A549 treated with AZD2906 at 1 μM for 4 hours (cell line): ENCODE data around the gene PRPF8. TPM values are rescaled to one million over a fixed set of nuclear protein-coding genes. Genes with fewer than 3 reads are reported as not detected.

Experiments
- total RNA-seq: library from RNA; stranded (reverse); fragments of 200-300 nt; extraction: Qiagen RNA extraction; gene quantifications from 5 replicates; pipeline ENCODE4 v1.2.3, GENCODE V29; 2022

Gene PRPF8
- total RNA-seq: 245 to 262 TPM (median 251 TPM) in 5 replicates

DNA sequence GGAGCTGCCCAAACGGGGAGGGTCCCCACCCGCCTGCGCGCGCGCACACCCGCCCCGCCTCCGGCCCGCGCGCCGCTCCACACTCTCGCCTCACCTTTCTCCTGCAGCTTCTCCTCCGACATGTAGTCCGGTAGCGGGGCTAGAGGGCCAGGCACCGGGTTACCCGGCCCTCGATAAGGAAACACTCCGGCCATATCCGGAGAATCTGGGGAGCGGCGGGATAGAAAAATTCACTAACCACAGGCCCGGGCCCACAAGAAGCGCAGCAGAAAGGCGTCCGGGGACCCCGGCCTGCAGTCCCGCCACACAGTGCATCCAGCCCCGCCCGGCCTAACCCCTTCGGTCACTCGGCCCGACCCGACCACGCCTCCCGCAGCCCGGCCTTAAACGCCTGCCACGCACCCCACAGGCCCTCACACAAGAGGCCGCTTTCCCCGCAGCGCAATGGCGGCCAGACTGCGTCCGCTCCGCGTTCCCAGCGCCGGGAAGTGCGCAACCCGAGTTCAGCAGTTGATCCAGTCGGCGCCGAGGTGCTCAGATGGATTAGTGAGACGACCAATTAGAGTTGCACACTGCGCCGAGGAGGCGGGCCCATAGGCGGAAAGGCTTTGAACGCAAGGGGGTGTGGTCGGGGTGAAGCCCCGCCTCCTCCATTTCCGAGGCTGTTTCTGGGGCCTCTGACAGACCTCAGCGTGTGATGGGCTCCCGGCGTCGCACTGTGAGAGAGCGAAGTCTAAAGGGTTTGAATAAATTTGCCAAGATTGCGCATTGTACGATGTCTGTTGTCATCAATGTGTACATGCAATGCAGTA lies at the start of gene PRPF8:
Gene PRPF8, minus strand, starts transcription at position 490 of the 812 bp plus-strand sequence. Its CDS starts 296 bp downstream, at position 194.

DNA sequence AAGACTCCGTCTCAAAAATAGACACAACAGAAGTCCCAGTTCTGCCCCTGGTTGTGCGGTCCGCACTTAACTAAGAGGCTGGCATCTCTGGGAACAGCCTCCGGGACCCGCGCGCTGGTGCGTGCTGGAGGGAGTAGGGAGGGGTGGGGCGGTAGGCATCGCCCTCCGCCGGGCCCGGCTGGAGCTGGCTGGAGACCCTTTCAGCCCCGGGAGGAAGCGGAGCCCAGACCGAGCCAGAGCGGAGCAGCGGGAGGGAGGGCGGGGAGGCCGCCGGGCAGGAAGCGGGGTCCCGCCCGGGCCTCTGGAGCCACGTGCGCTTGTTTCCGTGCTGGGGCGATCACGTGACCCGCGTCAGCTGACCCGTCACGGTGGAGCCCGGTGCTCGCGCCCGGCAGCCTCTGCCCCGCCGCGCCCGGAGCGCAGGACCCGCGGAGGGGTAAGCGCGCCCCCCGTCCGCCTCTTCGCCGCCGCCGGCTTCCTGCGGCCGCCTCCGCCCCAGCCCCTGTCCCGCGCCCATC lies 39.7 kb upstream of the PRPF8 start, which contains the start of gene WDR81:
Gene WDR81, plus strand, starts transcription at position 354 of the 518 bp plus-strand sequence. CDS start 256 bp downstream, outside the sequence.

DNA sequence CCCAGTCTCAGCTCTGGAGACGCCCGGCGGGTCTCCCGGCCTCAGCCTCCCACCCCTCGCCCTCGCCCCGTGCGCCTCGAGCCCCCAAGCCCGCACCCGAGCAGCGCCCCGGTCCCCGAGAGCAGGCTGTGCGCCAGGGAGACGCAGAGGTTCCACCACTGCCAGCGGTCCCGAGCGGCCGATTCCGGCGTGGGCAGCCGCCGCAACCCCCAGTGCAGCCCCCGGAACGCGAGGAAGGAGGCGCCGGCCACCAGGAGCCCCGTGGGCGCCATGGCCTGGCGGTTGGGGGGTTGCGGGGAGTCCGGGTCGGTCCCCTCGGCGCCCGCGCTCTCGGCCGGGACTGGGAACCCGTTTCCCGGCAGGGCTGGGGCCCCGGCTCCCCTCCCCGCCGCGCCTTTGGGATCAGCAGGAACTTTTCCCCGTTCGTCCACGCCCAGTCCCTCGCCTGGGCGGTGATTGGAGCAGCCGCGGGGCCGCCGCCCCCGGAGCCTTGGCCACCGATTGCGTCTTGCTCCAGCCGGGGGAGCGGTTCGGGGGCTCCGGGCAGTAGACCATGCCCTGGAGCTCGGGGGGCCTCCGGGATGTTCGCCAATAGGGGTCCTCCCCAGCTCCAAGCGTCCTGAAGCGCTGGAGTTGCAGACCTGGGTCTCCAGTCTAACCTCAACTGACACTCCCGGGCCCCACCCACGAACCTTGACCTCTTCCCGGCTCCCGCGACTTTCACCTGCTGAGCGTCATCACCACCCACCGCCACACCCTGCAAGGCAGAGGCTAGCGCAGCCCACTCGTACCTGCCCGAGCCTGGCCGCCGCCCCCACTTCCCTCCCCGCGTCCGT lies 25.5 kb upstream of the PRPF8 start, which contains the start of gene TLCD2:
Gene TLCD2, minus strand, starts transcription at position 407 of the 836 bp plus-strand sequence. Its CDS starts 135 bp downstream, at position 272.

DNA sequence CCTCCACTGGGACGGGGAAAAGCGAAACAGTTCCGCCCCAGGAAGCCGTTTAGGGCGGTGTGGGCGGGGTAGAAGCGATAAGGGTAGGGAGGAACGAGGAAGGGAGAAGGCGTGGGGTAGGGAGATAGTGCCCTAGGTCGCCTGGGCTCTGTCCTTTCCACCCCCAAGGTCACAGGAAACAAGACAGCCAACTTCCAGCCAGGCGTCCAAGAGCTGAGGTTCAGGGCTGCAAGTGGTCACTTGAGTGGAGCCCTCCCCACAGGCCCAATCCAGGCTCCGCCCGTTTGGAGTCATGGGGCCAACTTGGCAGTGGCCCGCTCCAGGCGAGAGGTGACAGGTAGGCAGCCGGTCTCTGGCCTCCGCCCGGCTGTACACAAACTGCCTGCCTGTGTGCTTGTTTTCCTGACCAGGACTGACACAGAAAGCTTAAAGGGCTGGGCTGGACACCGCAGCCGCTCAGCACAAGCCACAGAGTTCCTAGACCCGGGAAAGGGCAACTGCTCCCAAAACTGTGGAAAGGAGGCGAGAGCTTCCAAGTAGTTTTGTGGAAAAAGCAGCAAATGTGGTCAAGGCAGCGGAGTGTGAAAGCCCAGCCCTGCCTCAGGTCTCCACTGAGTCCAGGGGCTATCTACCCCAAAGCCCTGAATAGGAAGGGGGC lies 34.7 kb downstream of the PRPF8 start, which contains the start of gene RILP:
Gene RILP, minus strand, starts transcription at position 23 of the 658 bp plus-strand sequence. CDS start 62 bp downstream, outside the sequence.

DNA sequence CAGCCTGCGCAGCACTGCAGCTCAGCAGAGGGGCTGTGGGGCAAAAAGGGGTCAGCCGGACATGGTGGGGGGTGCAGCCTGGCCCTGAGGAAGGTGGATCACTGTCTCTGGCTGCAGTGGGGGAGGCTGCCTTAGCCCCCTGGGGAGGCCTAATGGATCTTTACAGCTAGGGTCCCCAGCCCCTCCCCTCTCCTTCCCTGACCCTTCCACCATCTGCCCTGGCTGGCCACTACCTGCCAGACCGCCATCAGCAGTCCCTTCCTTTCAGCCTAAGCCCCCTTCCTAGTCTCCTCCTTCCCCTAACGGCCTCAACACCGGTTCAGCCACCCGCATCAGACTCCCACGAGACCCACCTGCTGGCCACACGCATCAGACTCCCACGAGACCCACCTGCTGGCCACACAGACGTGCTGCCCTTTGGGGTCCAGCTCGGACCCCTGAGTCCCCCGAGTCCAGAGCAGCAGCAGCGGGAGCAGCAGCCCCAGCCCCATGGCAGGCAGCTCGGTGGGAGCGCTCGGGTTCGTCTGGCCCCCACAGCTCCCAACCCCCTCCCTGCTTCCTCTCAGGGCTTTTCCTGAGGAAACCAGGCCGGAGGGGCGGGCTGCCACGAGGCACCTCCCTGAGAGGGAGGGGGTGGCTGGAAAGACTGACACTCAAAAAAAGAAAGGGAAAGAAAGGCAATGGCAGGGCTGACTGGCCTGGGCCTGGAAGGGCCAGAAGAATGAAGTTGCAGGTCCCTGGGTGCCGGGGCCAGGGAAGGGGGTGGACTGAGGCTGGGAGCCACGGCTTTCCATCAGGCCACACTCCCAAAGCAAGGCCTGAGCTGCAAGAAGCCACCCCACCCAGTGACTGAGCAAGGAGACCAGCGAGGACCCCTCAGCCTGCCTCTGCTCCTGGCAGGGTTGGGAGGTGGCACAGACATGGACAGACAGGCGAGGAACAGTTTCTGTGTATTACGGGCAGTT lies 39.2 kb downstream of the PRPF8 start, which contains the start of gene SCARF1:
Gene SCARF1, minus strand, starts transcription at position 526 of the 965 bp plus-strand sequence. Its CDS starts 35 bp downstream, at position 491.

DNA sequence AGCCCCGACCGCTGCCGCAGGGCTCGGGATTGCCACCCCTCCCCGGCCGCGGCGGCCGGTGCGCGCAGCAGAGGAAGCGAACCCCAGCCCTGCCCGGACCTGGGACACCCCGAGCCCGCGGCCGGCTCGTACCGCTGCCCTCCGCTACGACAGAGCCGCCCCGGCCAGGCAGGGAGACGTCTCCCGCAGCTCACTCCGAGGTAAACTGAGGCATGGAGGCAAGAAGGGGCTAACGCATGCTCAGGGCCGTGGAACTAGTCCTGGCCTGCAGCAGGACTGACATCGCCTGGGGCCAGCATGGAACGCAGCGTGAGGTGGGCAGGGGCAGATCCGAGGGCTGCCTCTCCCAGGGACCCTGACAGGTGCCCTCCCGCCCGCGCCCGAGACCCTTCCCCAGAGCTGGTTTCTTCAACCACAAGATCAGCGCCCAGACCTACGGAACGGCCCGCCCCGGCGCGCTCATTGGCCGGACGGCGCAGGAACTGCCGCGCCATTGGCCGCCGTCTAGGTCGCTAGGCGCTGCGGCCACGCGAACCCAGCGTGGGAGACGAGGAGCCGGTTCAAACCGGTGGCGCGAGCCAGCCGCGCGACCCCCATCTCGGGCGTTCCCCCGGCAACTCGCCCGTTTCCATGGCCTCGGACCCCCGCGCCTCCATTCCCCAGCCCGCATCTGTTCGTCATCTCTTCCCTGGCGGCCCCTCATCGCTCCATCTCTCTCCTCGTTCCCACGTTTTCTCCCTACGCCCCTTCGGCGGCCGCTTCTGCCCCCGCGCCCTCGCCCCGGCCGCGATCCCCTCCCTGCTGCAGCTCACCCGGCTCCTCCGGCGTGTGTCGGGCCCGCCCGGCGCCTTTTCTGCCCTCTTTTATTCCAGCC lies 56.4 kb downstream of the PRPF8 start, which contains the start of gene SLC43A2:
Gene SLC43A2, minus strand, starts transcription at position 853 of the 874 bp plus-strand sequence. CDS start 960 bp downstream, outside the sequence.

Other genes with a start within 250 kb of the PRPF8 start
- 81.9 to 99.8 TPM (median 89.6 TPM) in 5 replicates for gene CRK, start 228.6 kb downstream of the PRPF8 start, total RNA-seq
- gene MYO1C, start 192.2 kb downstream of the PRPF8 start, total RNA-seq: 120 to 141 TPM (median 131 TPM) in 5 replicates
- 23.3 to 25.6 TPM (median 25.2 TPM) in 5 replicates for gene INPP5K, start 168.3 kb downstream of the PRPF8 start, total RNA-seq
- gene PITPNA, start 122.1 kb downstream of the PRPF8 start, total RNA-seq: 64.8 to 68.3 TPM (median 67.4 TPM) in 5 replicates
- gene SLC43A2, start 56.0 kb downstream of the PRPF8 start, total RNA-seq: 4.7 to 6.8 TPM (median 5.9 TPM) in 5 replicates
- 0.19 to 0.43 TPM (median 0.23 TPM) in 5 replicates for gene SCARF1, start 39.1 kb downstream of the PRPF8 start, total RNA-seq
- 11.8 to 20.0 TPM (median 17.7 TPM) in 5 replicates for gene RILP, start 35.0 kb downstream of the PRPF8 start, total RNA-seq
- 1.3 to 2.0 TPM (median 1.6 TPM) in 5 replicates for gene TLCD2, start 25.5 kb upstream of the PRPF8 start, total RNA-seq
- 23.6 to 34.8 TPM (median 30.5 TPM) in 5 replicates for gene WDR81, start 39.8 kb upstream of the PRPF8 start, total RNA-seq
- 3.2 to 5.2 TPM (median 4.4 TPM) in 5 replicates for gene SERPINF2, start 58.0 kb upstream of the PRPF8 start, total RNA-seq
- gene SERPINF1, start 77.2 kb upstream of the PRPF8 start, total RNA-seq: 1.6 to 2.3 TPM (median 1.8 TPM) in 5 replicates
- gene SMYD4, start 145.0 kb upstream of the PRPF8 start, total RNA-seq: 8.4 to 9.8 TPM (median 9.1 TPM) in 5 replicates
- 56.9 to 77.7 TPM (median 69.1 TPM) in 5 replicates for gene RPA1, start 145.1 kb upstream of the PRPF8 start, total RNA-seq